Fibroblast of upper back skin (primary cell): ENCODE results near the gene MTR.
"Not testable (repeated sequence)": the region's sequence is repeated elsewhere in the genome, so short reads cannot be mapped to it uniquely, and the experiment has no call there.

Source experiments
- DNase-seq: peaks from one replicate; pipeline ENCODE4 v3.0.0-alpha.2; 2013

The MTR gene

DNA sequence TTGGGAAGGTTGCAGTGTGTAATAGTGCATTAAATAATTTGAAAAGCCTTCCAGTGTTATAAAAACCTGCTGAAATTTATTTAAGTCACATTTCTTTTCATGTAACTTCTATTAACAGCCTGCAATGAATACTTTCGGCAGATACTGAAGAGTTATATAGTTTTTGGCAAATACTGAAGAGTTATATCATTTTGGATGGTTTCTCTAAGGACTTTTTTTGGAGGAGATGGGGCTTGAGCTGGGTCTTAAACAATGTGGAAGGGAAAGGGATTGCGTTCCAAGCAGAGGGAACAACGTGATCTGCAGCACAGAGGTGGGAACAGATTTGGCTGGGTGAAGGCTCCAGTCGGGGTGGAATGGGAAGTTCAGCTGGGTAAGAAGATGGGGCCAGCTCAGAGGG lies 39.8 kb downstream of the MTR start:
- no peak for DNase-seq

DNA sequence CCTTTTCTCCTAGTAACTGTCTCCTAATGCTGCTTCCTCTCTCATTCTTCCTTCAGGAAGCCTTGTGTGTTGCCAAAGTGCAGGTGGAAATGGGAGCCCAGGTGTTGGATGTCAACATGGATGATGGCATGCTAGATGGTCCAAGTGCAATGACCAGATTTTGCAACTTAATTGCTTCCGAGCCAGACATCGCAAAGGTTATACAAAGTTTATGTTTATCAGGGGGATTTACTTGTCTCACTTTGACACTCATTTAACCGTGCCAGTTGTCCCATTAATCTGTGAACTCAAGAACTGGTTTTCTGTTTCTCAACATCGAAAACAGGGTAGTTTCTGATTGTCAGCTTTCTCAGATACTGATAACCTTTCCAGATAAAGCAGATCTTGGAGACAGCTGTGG lies 40.4 kb downstream of the MTR start:
- no peak for DNase-seq

DNA sequence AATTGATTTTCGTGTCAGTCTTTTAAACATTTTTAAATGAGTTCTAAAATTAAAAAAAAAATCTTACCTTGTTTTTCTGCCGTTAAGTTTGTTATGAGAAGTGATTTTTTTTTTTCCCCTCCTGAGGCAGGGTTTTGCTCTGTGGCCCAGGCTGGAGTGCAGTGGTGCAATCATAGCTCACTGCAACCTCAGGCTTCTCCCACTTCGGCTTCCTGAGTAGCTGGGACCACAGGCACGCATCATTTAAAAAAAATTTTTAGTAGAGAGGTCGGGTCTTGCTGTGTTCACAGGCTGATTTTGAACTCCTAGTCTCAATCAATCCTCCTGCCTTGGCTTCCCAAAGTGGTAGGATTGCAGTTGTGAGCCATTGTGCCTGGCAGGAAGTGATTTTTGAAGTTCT lies 41.1 kb downstream of the MTR start:
- DNase-seq: no peak

DNA sequence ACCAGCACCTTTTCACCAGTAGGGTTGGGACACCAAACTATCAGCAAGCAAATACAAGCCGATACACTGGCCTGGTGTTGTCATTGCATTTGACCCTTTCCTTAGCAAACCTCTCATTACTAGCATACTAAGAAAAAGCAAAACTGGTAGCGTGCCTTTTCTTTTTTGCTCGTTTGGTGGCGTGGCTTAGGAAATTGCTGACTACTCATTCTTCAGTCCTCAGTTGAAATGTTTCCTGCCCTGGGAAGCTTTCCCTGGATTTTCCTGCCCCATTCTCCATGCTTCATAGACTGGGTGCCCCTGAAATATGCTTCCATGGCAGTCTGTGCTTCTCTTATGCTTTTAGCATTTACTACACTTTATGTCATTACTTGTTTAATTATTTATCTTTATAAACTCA lies 42.0 kb downstream of the MTR start:
- DNase-seq: no peak

DNA sequence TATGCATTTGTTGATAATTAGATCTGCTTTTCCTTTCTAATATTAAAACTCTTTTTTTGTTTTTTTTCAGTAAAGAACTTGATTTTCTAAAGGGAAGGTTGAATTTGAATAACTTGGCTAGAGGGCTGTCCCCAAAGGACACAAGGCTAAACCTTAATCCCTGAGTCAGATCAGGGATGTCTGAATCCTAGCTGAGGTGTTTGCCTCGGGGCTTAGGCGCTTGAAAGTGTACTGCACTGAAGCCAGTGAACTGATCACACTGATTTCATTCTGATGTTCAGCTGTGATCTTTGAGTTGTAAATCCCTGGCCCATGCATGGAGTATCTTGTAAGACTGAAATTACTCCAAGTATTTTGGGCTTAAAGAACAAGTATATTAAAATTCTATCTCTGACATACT lies 42.8 kb downstream of the MTR start:
- DNase-seq: no peak

DNA sequence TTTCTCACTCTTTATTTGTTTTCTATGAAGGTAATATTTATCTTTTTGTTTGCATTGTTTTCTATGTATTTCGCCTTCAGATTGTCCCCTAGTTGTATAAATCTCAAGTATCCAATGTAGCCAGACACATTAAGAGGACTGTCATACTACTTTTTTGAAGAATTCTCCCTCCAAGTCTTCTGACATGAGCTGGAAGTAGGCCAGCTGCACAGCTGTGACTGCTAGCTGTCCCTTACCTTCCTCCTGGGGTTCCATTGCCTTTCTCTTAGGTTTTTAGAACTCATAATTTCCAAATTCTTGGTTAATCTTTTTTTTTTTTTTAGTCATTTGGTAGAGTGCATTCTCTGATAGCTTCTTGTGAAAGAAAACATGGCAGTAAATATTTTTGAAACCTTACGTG lies 46.2 kb downstream of the MTR start:
- DNase-seq: no peak

DNA sequence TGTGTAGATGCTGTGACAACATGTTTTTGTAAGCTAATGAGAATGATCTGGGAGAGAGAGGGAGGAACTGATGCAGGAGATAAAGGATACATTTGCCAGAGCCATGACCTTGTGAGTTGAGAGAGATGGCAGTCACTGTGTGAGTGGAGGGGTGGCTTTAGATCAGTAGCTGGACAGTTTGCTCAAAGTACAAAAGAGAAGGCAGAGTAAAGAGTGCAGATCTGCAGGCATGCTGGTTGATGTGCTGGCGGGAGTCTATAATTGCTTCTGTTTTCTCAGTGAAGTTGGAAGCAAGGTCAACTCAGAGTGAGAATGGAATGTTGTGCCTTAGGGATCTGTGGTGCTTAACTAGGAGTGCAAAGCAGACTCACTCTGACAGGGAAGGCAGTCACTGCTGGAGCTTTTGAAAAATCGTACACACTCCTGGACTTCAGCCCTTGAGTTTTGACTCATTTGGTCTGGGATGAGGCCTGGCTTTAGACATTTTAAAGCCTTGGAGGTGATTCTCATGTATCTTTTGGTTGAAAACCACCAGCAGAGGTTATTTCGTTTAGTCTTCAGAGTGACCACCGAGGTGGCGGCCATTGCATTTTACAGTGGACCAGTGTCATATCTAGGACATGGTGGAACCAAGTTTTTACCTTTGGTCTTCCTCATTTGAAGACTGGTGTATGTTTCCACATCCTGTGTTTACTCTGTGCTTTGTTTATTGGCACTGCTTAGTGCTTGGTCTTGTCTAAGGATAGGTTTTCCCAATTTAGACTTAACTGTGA lies 49.6 kb downstream of the MTR start:
- peak; percentile 45 for DNase-seq

DNA sequence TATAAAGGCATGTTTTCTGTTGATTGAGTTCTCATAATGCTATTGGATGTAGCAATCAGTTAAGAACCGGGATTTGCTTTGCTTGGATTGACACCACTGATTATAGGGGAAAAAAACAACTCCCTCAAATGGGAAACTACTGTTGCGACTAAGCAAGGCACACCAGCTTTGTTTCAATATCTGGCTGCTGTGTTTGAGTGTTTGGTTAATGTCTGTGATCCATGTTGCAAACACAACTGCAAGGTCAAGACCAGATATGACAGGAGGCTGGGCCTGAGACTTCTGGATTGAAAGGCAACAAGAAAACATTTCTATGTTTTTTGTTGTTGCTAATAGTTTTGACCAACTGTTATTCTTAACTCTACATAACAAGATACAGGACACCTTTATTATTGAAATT lies 50.7 kb downstream of the MTR start:
- DNase-seq: no peak

DNA sequence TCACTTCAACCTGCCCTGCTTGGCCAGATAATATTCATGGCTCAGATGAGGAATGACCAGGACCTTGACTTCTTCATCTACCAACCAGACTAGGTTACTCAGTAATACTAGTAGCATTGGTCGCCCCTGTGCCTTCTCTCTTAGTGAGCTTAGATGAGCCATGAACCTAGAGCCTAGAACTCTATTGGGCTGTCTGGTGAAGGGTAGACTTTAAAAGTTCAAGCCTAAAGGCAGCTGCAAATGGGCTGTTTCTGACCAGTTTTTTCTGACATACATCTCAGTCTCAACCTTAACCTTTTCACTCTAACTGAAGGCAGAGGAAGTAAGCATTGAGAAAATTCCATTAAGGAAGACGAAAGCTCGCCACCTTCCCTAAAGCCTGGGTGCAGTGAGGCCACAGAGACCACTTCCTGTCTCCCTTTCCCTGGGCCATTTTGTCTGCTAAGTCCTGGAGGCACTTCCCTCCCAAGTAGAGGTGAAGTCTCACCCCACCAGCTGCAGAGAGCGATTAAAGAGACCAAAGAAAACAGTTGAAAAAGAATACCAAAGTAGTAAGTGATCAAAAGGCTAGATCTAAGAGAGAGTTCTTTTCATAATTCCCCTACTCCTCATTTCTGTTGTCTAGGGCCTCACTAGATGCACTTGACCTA lies 53.3 kb downstream of the MTR start:
- no peak for DNase-seq

DNA sequence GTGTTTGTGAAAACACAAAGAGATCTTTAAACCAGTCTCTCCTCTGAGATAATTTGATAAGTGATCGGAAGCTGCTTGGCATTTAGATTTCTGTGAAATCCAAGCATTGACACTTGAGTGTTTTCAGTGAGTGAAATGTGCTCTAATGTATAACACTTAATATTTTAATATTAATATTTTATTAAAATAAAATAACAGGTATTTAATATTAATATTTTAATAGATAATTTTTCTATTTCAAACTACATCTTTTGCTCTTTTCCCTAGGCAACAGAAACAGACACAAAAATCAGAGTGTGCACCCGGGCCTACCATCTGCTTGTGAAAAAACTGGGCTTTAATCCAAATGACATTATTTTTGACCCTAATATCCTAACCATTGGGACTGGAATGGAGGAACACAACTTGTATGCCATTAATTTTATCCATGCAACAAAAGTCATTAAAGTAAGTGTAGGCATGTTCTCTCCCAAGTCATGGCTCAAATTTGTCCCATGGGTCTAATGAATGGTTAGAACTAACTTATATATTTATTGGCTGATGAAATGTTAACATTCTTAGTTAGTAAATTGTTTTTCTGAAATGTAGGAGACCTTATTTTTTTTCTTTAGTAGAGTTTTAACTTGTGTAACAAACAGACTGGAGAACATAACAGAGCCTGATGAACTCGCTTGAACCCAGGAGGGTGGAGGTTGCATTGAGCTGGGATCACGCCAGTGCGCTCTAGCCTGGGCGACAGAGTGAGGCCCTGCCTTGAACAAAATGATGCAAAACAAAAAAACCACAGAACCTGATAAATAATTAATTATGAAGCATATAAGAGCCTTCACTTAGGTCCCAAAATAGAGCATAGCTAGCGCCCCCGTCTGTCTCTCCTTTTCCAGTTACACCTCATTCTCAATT lies 55.2 kb downstream of the MTR start:
- DNase-seq: no peak

DNA sequence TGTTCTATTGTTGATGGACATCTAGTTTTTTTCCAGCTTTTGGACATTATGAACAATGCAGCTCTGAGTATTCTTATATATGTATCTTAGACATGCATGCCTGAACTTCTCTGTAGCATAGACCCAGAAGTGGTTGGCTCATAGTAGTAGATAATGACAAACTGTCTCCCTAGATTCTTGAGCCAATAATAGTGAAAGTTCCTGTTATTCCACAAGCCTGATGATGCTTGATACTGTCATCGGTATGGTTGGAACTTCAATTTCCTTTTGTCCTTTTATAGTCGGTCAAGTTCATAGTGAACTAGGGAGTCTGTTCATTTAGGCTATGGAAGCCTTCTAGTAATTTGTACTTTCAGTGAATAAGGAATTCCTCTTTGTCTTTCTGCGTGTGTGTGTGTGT lies 56.8 kb downstream of the MTR start:
- no peak for DNase-seq

DNA sequence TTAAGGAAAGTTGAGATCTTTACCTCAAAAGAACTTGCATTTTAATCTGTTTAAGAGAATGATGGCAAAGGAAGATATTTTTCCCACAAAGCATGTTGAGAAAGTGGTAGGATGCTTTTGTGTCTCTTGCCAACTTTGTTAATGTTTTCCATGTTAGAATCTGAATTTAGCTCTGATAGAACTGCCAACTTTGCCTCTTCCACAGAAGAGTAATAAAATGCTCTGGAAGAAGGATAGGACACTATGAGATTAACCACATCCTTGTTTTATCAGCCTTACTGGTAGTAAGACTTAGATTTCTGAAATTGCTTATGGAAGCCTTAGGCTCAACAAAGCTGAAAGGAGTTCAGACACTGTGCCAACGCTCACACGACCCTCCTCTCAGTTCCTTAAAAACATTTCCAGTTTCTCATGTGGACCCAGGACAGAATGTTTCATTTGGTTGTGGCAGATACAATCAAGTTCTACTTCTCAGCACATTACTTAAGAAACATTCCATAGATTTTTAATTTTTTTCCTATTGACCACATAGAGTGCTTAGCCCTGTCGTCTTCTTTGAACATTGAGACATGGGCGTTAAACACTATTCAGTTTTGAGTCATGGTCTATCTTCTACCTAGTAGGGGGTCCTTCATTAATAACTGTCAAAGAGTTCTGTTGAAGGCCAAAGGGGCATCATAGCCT lies 59.0 kb downstream of the MTR start:
- DNase-seq: peak; percentile 83

DNA sequence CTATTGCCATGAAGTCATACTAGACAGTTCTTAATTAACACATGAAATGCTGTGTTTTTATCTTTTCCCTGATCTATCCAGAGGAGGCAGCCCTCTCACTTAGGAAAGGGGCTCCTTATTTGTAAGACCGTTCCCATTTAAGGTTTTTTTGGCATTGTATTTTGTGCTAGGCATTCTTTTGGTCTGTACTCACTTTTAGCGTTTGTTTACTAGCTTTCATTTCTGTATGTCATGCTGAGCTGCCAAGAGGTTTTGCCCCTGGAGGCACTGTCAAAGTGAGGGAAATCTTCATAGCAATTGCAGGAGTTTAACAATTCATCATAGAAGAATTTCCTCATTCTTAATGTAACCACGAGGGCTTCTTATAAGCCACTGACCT lies 59.5 kb downstream of the MTR start:
- DNase-seq: peak; percentile 79

DNA sequence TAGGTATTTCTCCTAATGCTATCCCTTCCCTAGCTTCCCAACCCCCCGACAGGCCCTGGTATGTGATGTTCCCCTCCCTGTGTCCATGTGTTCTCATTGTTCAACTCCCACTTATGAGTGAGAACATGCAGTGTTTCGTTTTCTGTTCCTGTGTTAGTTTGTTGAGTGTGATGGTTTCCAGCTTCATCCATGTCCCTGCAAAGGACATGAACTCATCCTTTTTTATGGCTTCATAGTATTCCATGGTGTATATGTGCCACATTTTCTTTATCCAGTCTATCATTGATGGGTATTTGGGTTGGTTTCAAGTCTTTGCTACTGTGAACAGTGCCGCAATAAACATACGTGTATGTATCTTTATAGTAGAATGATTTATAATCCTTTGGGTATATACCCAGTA lies 61.6 kb downstream of the MTR start:
- not testable (repeated sequence) for DNase-seq

DNA sequence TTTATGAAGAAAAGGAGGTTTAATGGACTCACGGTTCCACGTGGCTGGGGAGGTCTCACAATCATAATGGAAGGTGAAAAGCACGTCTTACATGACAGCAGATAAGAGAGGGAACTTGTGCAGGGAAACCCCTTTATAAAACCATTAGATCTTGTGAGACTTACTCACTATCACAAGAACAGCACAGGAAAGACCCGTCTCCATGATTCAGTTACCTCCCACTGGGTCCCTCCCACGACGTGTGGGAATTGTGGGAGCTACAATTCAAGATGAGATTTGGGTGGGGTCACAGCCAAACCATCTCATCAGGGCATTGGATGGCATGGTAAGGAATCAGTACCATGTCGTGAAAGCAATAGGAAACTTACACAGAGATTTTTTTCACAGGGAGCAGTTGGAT lies 63.1 kb downstream of the MTR start:
- no peak for DNase-seq

DNA sequence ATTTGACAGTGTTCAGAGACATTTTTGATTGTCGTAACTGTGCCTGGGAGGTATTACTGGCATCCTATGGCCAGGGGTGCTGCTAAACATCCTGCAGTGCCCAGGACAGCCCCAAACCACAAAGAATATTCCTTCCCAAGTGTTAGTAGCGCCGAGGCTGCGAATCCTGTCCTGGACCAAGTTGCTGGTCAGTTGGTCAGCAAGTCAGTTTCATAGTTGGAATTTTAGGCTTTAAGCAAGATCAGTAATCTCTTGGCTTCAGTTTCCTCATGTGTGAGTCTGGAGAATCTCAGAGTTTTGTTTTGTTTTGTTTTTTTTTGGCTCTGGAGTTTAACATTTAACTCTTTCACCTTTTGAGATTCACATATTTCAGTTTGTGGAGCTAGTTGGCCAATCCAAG lies 65.0 kb downstream of the MTR start:
- no peak for DNase-seq

DNA sequence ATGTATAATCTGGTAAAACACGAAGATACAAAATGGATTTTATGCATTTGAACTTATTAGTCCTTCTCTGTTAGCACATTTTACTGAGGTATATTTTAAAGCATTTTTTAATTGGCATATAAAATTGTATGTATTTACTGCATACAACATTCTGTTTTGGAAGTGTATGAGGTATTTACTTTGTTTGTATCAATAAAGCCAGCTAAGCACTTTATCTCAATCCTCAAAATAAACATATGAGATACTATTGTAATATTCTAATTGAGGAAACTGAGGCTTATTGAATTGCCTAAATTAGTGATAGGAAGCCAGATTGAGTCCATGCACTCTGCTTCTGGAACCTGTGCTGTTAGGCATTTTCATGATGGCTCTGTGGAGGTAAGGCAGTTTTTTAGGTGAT lies 65.6 kb downstream of the MTR start:
- DNase-seq: no peak

DNA sequence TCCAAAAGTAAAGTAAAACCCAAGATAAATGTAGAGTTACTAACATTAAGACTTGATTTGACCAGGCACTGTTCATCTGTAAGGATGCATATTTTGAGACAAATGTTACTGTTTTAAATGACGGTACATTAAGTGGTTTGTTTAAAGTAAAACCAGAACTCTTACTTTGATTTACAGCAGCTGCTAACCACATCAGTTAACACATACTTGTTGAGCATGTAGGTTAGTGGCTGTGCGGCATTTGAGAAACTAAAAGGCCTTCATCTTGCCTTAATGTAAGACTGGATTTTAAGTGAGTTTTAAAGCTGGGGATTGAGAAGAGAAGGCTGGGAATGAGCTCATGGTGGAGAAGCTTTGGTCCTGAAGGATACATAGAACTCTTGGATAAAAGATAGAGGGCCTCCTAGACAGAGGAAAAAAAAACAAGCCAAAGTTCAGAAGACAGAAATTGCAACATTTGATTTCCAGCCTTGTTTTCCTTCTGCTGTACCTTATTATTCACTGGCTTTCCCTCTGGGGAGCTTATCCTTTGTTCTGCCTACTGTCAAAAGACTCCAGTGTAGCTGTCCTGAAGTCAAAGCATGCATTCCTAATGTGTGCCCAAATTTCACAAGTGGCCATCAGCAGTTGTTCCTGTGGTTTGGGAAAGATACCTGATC lies 66.6 kb downstream of the MTR start:
- DNase-seq: peak; percentile 59

DNA sequence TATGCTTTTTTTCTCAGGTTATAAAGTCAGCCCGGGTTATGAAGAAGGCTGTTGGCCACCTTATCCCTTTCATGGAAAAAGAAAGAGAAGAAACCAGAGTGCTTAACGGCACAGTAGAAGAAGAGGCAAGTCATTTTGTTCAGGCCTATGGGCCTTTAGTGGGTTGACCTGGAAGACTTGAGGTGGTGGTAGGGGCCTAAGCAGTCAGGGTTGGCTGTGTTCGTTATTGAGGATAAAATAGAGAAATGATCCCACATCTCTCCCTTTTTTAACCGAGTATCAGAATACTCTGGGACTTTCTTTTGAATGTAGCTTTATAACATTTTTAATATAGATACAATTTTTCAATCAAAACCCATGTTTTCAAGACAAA lies 67.1 kb downstream of the MTR start:
- DNase-seq: no peak

DNA sequence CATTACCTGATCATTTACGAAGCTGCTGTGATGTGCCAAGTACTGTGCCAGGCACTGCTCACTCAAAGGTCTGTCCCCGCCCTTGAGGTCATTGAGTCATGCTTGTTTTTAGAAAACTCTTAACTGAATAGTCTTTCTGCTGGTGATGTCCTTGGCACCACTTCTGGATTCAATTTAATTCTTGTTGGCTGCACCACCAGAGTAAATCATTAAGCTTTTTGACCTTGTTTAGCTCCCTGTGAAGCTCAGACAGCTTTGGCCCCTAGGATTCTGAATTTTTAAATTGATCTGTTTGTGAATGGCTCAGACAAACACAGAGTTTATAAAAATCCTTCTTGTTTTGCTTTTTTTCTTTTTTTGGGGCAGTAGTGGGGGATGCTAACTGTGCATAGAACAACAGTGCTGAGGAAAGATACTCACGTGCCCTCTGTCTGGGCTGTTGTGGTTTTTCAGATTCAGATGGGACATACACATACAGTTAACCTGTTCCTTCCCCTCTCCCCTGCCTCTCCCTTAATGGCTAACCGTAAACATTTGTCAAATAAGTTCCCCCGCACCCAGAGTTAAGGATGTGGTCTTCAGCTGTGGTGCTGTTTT lies 67.6 kb downstream of the MTR start:
- DNase-seq: no peak

DNA sequence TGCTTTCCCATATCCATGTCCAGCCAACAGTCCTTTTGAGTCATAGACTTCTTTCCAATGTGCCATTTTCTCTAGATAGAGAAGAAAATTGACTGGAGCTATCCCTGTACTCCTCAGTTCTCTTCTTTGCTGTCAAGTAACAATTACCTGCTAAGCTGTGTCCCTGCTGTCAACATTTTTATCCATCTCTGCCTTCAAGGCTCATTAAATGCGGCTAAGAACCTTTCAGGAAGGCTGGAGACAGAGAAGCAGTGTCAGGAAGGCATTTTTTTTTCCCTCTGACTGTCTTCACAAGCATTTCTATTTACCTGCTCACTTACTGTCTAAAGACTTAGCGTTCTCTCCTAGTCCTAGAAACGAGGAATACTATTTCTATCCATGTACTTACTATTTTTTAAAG lies 69.1 kb downstream of the MTR start:
- DNase-seq: no peak
